ENCODE measurements around the gene MRPL55.
A peak's percentile ranks its signal among the peaks of the same experiment; 100 is the strongest.
"Not testable (repeated sequence)": the region's sequence is repeated elsewhere in the genome, so short reads cannot be mapped to it uniquely, and the experiment has no call there.

Gene MRPL55

GRCh38 chr1:228122921-228123441 is 13.9 kb upstream of the MRPL55 start:
- DNase-seq (ENCODE audit: low spot score): no peak

- no peak for DNase-seq (ENCODE audit: low spot score)
These were observed 11.9 kb upstream of the MRPL55 start for GRCh38 chr1:228120857-228121489.

- no peak for DNase-seq (ENCODE audit: low spot score)
These were observed 11.3 kb upstream of the MRPL55 start for GRCh38 chr1:228120351-228120750.

GRCh38 chr1:228118040-228118439 is 8.9 kb upstream of the MRPL55 start:
- no peak for DNase-seq (ENCODE audit: low spot score)

GRCh38 chr1:228117335-228117734 is 8.2 kb upstream of the MRPL55 start:
- no peak for DNase-seq (ENCODE audit: low spot score)

GRCh38 chr1:228114827-228115226 is 5.7 kb upstream of the MRPL55 start:
- DNase-seq (ENCODE audit: low spot score): no peak

DNA sequence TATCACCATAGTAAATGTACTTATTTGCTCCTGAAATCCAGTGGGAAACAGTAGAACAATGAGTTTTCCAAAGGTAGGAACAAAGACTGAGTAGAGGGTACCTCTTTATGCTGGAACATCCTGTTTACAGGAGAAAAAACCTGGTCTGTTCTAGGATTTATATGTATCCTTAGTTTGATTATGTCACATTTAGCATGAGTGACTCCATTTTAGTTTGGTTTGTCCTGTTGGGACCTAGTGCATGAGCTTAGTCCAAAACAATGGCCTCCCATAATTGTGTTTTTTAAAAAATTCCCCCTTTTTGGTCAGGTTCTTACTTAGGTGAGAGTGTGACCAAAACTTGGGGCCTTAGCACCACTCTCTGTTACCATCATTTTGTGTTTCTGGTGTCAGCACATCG is 3.5 kb upstream of the MRPL55 start:
- no peak for DNase-seq (ENCODE audit: low spot score)

GRCh38 chr1:228112167-228112566 is 3.1 kb upstream of the MRPL55 start:
- DNase-seq (ENCODE audit: low spot score): no peak

DNA sequence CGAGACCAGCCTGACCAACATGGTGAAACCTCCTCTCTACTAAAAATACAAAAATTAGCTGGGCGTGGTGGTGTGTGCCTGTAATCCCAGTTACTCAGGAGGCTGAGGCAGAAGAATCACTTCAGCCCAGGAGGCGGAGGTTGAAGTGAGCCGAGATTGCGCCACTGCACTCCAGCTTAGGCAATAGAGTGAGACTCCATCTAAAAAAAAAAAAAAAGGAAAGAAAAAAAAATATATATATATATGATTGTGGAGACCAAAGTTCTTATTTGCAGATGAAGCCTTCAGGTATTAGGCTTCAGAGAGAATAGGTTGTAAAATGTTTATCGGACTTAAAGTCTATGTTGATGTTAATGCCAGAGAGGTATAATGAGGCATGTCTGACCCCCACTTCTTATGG is 2.2 kb upstream of the MRPL55 start:
- not testable (repeated sequence) for DNase-seq (ENCODE audit: low spot score)

- no peak for DNase-seq (ENCODE audit: low spot score)
These were observed 1.5 kb upstream of the MRPL55 start for GRCh38 chr1:228110556-228110955.

DNA sequence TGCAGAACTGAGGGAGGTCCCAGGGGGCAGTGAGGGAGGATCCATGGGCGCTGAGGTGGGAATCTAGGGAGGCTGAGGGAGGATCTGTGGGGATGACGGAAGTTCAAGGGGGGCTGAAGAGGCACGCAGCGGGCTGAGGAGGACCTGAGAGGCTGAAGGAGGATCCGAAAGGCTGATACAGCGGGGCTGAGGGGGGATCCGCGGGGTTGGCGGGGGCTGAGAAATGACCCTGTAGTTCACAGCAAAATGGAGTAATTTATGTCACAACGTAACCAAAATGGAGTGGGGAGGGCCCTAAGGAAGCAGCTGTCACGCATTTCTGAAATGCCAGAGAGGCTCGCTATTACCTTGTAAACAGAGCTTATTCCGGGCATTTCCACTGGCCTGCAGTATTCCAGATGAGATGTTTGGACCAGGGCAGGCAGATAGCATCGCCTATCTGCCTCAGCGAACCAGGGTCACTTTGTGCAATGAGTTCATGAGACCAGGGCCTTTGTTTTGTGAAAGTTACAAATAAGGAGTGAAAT is 926 bp upstream of the MRPL55 start:
- DNase-seq (ENCODE audit: low spot score): no peak

DNA sequence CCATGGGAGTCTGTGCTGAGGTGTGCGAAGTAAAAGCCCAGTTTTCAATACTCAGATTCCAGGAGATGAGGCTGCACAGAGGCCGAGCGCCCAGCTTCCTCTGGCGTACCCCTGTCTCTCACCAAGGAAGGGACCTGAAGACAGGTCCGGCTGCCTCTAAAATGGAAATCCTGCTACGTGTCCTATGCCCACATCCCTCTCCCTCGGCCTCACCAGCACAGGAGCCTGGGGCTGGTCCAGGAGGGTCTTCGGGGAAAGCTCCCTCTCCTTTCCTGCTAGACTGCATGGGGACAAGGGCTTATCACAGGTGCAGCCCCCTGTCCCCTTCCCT is 392 bp downstream of the MRPL55 start:
- DNase-seq (ENCODE audit: low spot score): no peak

GRCh38 chr1:228108055-228108690 is 926 bp downstream of the MRPL55 start:
- DNase-seq (ENCODE audit: low spot score): no peak

DNA sequence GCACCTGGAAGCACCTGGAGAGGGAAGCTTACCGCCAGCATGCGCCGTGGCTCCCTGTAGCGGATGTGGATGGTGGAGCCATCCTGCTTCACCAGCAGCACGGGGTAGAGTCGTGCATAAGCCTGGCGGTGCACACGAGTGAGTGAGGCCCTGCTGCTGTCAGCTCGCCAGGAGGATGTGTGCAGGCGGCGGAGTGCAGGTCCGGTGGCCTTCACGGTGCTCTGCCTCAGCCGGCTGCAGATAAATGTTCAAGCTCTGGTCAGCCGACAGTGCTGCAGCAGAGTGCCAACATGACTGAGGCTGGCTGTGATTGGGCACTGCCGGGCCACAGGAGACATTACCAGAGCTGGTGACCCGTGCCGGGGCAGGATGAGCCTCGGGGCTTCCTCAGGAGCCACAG is 1.5 kb downstream of the MRPL55 start:
- DNase-seq (ENCODE audit: low spot score): no peak

DNA sequence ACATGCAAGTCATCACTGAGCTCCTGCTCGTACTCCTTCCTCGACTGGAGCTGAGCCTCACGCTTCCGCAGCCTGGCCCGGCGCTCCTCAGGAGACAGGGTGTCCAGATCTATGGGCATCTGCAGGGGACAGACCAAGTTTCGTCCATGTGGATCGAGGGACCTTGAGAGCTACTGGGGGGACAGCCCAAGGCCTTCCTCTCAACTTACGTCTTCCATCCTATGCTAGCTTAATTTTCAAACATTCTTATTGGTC is 2.4 kb downstream of the MRPL55 start:
- no peak for DNase-seq (ENCODE audit: low spot score)

- no peak for DNase-seq (ENCODE audit: low spot score)
These were observed 2.9 kb downstream of the MRPL55 start for GRCh38 chr1:228105996-228106799.

DNA sequence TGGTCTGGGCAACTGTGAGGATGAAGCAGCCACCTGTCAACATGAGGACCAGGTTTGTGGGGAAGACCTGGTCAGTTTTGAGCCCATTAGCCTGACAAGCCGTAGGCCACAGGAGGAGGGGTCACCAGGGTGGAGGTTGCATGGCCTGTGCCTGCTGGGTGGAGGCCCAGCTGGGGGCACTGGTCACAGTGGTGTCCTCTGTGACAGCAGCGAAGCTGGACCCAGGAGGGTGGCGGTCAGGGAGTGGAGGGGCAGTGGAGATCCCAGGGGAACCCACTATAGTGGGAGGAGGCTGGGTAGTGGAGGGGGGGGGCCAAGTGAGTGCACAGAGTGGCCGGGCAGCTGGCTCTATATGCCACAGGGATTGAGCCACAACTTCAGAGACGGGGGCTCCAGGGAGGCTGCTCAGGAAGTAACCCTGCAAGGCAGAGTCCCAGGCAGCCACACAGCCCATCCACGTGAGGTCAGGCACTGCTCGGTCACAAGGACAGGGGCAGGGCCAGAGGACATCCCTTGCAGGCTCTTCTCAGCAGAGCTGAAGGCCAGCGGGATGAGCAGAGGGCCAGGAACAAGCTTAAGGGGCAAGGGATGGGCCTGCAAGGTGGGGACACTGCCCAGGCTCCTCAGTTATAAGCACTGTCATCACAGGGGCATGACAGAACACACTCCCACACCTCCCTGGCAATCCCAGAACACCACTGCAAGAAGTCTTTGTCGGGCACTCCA is 3.7 kb downstream of the MRPL55 start:
- DNase-seq (ENCODE audit: low spot score): no peak

DNA sequence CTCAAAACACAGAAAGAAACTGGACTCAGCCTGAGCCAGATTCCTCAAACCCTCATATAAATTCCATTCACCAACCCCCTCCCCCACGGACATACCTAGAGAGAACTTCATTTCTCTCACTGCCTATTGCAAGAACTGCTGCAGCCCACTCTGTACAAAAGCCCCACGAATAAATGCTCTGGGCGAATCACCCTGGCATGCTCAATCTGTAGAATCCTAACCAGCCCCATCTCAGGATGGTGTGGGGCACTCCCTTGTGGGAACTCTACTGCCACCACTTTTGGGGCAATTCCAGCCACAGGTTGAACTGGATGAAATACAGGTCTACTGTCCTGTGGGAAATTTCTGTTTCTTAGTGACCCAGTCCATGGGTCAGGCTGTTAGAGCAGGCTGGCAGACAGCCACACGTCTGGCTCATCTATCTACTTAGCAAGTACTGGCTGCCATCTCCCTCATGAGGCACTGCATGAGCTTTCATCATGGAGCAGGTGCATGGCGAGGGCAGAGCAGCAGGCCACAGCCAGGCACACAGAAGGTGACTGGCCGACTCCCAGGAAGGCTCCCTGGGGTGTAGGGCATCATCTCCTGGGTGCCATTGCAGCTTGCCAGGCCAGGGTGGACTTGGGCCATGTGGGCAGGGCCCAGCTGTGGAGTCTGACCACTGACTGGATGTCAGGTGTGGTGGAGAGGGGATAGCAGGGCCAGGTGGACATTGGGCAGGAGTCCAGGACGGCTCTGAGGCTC is 4.4 kb downstream of the MRPL55 start:
- DNase-seq (ENCODE audit: low spot score): no peak

DNA sequence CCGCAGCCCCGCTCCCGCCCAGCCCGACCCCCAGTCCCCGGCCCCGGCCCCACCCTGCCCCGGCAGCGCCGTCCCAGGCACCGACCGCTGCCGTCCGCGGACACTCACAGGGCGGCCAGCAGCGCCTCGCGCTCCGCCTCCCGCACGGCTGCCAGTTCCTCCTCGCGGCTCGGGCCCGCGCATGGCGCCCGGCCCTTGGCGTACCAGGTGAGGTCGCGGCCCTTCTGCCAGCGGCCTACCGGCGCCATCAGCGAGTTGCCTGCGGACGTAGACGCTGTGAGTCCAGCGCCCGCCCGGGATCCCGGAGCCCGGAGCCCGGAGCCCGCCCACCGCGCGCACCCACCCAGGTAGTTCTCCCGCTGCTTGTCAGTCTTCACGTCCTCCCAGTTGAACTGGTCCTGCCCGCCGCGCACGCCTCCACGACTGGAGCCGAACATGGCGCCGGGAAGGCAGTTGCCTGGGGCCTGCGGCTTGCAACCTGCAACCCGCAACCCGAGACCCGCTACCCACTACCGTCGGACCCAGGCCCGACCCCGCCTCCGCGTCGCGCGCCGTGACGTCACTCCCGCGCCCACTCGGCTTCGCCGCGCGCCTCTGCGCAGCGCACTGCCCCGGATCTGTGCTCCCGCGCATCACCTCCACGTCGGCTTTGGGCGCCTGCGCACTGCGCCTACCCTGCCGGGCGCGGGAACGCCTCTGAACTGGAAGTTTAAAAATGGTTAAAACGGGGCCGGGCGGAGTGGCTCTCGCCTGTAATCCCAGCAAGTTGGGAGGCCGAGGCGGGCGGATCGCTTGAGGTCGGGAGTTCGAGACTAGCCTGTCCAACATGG is 6.1 kb downstream of the MRPL55 start, which contains the start of gene C1orf35:
Gene C1orf35, minus strand, starts transcription at position 535 of the 830 bp plus-strand sequence. Its CDS starts 98 bp downstream, at position 437.
- peak; percentile 96 for DNase-seq (ENCODE audit: low spot score)

DNA sequence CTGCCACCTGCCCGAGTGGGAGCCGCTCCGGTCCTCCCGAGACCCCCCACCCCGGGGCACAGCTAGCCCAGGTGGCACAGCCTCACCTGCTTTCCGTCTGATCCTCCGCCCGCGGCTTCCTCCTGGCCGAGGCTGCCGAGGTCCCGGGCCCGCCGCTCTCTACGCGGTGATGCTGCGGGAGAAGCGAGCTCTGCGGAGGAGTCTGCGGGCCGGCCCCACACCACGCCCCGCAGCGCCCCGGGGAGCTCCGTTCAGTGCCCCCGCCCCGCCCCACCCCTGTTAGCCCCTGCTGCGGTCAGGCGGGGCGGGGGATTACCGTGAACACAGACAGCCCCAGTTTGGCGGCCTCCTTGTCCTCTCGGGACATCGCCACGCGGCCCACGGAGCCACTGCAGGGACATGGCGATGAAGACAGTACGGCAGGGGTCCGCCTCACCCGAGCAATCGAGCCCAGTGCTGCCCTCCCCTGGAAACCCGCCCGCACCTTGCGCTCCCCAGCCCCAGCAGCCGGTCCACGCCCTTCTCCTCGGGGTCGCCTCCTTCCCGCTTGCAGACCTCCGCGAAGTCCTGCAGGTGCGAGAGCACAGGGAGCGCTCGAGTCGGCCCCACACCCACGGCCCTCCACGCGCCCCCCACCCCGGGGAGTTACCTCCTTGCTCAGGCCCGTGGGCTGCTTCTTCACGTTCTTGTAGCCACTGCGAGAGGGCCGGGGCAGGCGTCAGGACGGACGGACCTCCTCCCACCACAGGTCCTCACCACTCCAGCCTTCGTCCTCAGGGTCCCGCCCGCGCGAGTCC is 6.9 kb downstream of the MRPL55 start:
- DNase-seq (ENCODE audit: low spot score): peak; percentile 42
